C4-2B (cell line): ENCODE measurements around the gene ILF3.

Experiments used
- H3K27ac ChIP-seq: fragments of 450-650 bp; 2 replicates; pipeline ENCODE4 v1.5.1; 2017
- ZFX ChIP-seq: fragments of 450-650 bp; IDR thresholded peaks from 2 replicates; pipeline ENCODE4 v1.6.1; 2017
- TF ChIP-seq, protein P1 (sequence below): fragments of 450-650 bp; conservative IDR thresholded peaks from 2 replicates; pipeline ENCODE4 v1.5.1; 2017; ENCODE audit warnings: mild to moderate bottlenecking

ILF3 gene

DNA sequence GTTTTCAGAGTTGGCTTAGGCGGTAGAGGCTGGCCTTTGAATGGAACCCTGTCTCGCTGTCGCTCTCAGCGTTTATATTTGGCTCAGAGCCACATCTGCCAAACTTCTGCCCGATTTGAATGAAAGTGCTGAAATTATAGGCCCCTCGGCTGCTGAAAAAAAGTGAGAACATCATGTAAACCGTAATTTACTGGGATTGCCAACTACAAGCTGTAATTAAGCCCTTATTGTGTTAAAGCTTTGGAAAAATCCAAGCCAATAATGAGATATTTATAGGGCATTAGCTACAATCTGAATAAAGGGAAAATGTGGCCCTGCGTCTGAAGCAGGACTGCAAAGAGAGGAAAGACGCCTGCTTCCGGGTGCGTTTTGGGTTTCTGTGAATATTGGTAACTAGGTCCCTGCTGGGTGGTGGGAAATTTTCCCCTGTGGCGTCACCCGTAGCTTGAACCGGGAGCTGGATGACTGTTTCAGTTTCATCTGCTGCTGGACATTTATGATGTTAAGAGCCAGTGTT, 73.6 kb downstream of the ILF3 start:
- H3K27ac ChIP-seq = no peak overlapping the region
- no peak for TF ChIP-seq ZFX
- TF ChIP-seq, protein P1, sequence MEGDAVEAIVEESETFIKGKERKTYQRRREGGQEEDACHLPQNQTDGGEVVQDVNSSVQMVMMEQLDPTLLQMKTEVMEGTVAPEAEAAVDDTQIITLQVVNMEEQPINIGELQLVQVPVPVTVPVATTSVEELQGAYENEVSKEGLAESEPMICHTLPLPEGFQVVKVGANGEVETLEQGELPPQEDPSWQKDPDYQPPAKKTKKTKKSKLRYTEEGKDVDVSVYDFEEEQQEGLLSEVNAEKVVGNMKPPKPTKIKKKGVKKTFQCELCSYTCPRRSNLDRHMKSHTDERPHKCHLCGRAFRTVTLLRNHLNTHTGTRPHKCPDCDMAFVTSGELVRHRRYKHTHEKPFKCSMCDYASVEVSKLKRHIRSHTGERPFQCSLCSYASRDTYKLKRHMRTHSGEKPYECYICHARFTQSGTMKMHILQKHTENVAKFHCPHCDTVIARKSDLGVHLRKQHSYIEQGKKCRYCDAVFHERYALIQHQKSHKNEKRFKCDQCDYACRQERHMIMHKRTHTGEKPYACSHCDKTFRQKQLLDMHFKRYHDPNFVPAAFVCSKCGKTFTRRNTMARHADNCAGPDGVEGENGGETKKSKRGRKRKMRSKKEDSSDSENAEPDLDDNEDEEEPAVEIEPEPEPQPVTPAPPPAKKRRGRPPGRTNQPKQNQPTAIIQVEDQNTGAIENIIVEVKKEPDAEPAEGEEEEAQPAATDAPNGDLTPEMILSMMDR = no peak

- TF ChIP-seq, protein P1 = no peak
- TF ChIP-seq ZFX = no peak
- H3K27ac ChIP-seq = no peak overlapping the region
Measured at GRCh38 chr19:10729411-10729810, 75.3 kb downstream of the ILF3 start.

DNA sequence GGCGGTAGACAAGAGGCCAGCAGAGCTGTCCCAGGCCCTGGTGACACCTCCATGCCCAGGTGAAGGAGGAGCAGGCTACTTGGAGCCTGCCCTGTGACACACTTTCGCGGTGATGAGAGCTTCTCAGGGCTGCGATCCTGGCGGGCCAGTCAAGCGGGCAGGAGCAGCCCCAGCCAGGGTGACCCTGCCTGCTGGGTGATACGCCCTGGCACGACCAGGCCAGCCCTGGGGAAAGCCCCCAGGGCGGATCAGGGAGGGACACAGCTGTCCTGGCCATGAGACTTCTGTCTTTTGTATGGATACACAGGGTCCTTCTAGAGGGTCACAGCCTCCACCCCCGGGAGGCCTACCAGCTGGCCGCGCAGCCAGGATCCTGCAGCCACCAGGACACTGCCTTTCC, 76.8 kb downstream of the ILF3 start:
- TF ChIP-seq ZFX = no peak
- TF ChIP-seq, protein P1 = no peak
- H3K27ac ChIP-seq = no peak overlapping the region

- no peak overlapping the region for H3K27ac ChIP-seq
Measured at GRCh38 chr19:10735741-10736140, 81.6 kb downstream of the ILF3 start.

DNA sequence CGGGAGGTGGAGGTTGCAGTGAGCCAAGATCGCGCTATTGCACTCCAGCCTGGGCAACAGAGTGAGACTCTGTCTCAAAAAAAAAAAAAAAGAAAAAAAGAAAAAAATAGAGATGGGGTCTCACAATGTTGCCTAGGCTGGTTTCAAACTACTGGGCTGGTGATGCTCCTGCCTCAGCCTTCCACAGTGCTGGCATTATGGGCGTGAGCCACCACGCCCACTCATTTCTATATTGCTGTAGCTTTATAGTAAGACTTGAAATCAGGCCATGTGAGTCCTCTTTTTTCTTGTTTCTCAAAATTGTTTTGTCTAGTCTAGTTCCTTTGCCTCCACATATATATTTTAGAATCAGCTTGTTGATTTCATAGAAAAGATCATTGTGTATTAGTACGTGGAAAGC, 82.0 kb downstream of the ILF3 start:
- no peak overlapping the region for H3K27ac ChIP-seq
- no peak for TF ChIP-seq ZFX
- TF ChIP-seq, protein P1 = no peak

More at GRCh38 chr19:10735741-10736140, 81.6 kb downstream of the ILF3 start:
- TF ChIP-seq, protein P1 = no peak
- no peak for TF ChIP-seq ZFX

DNA sequence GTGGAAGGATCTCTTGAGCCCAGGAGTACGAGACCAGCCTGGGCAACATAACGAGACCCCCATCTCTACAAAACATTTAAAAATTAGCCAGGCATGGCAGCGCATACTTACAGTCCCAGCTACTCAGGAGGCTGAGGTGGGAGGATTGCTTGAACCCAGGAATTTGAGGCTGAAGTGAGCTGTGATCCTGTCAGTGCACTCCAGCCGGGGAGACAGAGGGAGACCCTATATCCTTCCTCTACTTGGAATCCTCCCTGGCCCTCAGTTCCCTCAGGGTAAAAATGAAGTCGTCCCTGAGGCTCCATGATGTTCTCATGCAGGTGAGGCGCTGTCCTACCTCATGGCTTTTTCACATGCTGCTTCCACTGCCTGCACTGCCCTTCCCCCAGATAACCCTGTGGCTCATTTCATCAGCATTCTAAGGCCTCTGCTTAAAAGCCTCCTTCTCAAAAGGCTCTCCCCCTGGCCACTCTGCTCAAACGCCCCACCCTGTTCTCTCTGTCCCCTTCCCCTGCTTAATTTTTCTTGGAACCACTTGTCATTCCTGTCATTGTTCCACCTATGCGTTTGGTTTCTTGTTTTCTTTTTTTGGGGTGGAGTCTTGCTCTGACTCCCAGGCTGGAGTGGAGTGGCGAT, 82.9 kb downstream of the ILF3 start:
- TF ChIP-seq, protein P1 = no peak
- TF ChIP-seq ZFX = no peak
- no peak overlapping the region for H3K27ac ChIP-seq

DNA sequence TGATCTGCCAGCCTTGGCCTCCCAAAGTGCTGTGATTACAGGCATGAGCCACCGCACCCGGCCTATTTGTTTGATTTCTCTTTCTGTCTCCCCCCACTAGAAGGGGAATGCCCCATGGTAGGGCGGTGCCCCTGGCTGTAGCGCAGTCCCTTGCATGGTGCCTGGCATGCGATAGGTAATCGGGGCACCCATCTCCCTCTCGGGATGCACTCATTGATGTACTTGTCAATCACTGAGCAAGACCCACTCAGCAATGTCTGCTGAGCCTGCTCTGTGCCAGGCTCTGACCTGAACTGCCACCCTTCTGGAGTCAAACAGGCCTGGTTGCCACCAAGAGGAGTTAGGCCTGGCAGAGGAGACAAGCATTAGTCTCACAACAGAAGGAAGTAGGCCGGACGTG, 83.6 kb downstream of the ILF3 start:
- no peak overlapping the region for H3K27ac ChIP-seq

More for the DNA sequence above, 83.6 kb downstream of the ILF3 start:
- TF ChIP-seq ZFX = no peak
- TF ChIP-seq, protein P1 = no peak
